Measurements from ENCODE around the gene ST8SIA2. TPM values are rescaled to one million over a fixed set of nuclear protein-coding genes. Genes with fewer than 3 reads are reported as not detected.

Gene ST8SIA2
- total RNA-seq, 1 experiment from 2014 or later: 0.15 TPM

GRCh38 chr15:92453607-92454006, 59.9 kb downstream of the ST8SIA2 start:
- no TSS peak for BruUV-seq (replicated peaks)
- DNase-seq (ENCODE audit: low read depth, low spot score): no peak
- TF ChIP-seq SIN3A (IDR thresholded peaks at IDR 0.05; ENCODE audit: borderline replicate concordance, insufficient read depth, low read depth, low read length) (no peak), REST (IDR thresholded peaks at IDR 0.05; ENCODE audit: insufficient read depth in 1 of 2, low read depth in 2 of 2, low read length in 1 of 2) (no peak), POLR2AphosphoS5 (IDR thresholded peaks at IDR 0.05; ENCODE audit: low read depth, low read length) (no peak), TCF7L2 (IDR thresholded peaks at IDR 0.05; ENCODE audit: low read depth, low read length) (no peak), CTCF (IDR thresholded peaks at IDR 0.05) (no peak)
- ChIA-PET CTCF (no interaction called here), POLR2A (no interaction called here)
- in situ Hi-C loops (cut with HindIII; ENCODE audit: low pct_unique_long_range_greater_than_20kb, low sequenced_read_pairs) (no loop called here), intact Hi-C loops (cut with micrococcal nuclease; ENCODE audit: unreplicated experiment) (no loop called here)
- Histone ChIP-seq H3K4me3 (ENCODE audit: low read depth in 2 of 2, low read length in 2 of 2) (no peak overlapping the region), H3K27me3 (ENCODE audit: control insufficient read depth, insufficient read depth, low read length) (no peaks in the 10 kb centered on the region; the same call in 1 of the 2 replicates), H3K36me3 (ENCODE audit: control insufficient read depth, insufficient read depth, low read length) (no peaks in the 10 kb centered on the region), H3K9me3 (ENCODE audit: control insufficient read depth, insufficient read depth, low read depth, low read length) (no peaks in the 10 kb centered on the region), H3K4me1 (ENCODE audit: control insufficient read depth, insufficient read depth, low read length) (no peaks in the 10 kb centered on the region; the same call in 1 of the 2 replicates), H3K27ac (ENCODE audit: low read length) (no peak overlapping the region)
- no peak for ATAC-seq

- no peak overlapping the region for H3K27ac ChIP-seq (ENCODE audit: low read length)
- in situ Hi-C loops (cut with HindIII; ENCODE audit: low pct_unique_long_range_greater_than_20kb, low sequenced_read_pairs): no loop called here
- ChIA-PET CTCF (no interaction called here), POLR2A (no interaction called here)
- H3K36me3 ChIP-seq (ENCODE audit: control insufficient read depth, insufficient read depth, low read length): no peaks in the 10 kb centered on the region
- H3K4me1 ChIP-seq (ENCODE audit: control insufficient read depth, insufficient read depth, low read length): no peaks in the 10 kb centered on the region; the same call in 1 of the 2 replicates
- ATAC-seq: no peak
- no peaks in the 10 kb centered on the region; the same call in 1 of the 2 replicates for H3K27me3 ChIP-seq (ENCODE audit: control insufficient read depth, insufficient read depth, low read length)
- H3K4me3 ChIP-seq (ENCODE audit: low read depth in 2 of 2, low read length in 2 of 2): no peak overlapping the region
- TF ChIP-seq CTCF (IDR thresholded peaks at IDR 0.05): no peak
- no peak for TF ChIP-seq REST (IDR thresholded peaks at IDR 0.05; ENCODE audit: insufficient read depth in 1 of 2, low read depth in 2 of 2, low read length in 1 of 2)
- TF ChIP-seq POLR2AphosphoS5 (IDR thresholded peaks at IDR 0.05; ENCODE audit: low read depth, low read length): no peak
- no peak for TF ChIP-seq TCF7L2 (IDR thresholded peaks at IDR 0.05; ENCODE audit: low read depth, low read length)
- TF ChIP-seq SIN3A (IDR thresholded peaks at IDR 0.05; ENCODE audit: borderline replicate concordance, insufficient read depth, low read depth, low read length): no peak
- DNase-seq (ENCODE audit: low read depth, low spot score): no peak
- no TSS peak for BruUV-seq (replicated peaks)
- intact Hi-C loops (cut with micrococcal nuclease; ENCODE audit: unreplicated experiment): no loop called here
- H3K9me3 ChIP-seq (ENCODE audit: control insufficient read depth, insufficient read depth, low read depth, low read length): no peaks in the 10 kb centered on the region
Measured at GRCh38 chr15:92454555-92455105, 60.9 kb downstream of the ST8SIA2 start.
